Measurements from ENCODE around the gene LRRC8E.

- TF ChIP-seq EZH2 (IDR thresholded peaks at IDR 0.05; ENCODE audit: borderline replicate concordance) = no peak
- TF ChIP-seq, protein P1, sequence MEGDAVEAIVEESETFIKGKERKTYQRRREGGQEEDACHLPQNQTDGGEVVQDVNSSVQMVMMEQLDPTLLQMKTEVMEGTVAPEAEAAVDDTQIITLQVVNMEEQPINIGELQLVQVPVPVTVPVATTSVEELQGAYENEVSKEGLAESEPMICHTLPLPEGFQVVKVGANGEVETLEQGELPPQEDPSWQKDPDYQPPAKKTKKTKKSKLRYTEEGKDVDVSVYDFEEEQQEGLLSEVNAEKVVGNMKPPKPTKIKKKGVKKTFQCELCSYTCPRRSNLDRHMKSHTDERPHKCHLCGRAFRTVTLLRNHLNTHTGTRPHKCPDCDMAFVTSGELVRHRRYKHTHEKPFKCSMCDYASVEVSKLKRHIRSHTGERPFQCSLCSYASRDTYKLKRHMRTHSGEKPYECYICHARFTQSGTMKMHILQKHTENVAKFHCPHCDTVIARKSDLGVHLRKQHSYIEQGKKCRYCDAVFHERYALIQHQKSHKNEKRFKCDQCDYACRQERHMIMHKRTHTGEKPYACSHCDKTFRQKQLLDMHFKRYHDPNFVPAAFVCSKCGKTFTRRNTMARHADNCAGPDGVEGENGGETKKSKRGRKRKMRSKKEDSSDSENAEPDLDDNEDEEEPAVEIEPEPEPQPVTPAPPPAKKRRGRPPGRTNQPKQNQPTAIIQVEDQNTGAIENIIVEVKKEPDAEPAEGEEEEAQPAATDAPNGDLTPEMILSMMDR (IDR thresholded peaks at IDR 0.05; ENCODE audit: poor library complexity) = no peak
- TF ChIP-seq EZH2phosphoT487 (IDR thresholded peaks at IDR 0.05; ENCODE audit: low read depth, severe bottlenecking, unreplicated experiment) = no peak
Observed at GRCh38 chr19:7928334-7928706, 40.0 kb downstream of the LRRC8E start.
